ENCODE data around the gene INVS. TPM values are rescaled to one million over a fixed set of nuclear protein-coding genes. Genes with fewer than 3 reads are reported as not detected.

Gene INVS
- total and polyA plus RNA-seq, 2 of the 13 experiments (the other 11 are each of a cell fraction or from before 2014, with no cell fraction given), result 11.3 to 16.3 TPM

DNA sequence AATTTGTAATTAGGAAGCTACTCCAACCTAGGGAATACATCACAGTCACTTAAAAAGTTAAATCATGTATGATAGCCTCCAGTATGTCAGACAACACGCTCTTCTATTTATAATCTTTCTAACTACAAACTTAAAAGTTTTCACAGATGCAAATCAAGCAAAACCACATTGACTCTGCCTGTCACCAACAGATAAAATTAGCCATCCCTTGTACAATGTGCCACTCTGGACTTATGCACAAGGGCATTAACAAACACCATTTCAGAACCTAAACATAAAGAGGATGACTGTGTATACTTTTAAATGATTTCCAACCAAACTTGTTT, 15.0 kb upstream of the INVS start (continued):
- no peak for TF ChIP-seq U2AF1 (optimal IDR thresholded peaks at IDR 0.05; ENCODE audit: low read depth, low read length)
- TF ChIP-seq ZNF788 (CRISPR knock-in tag; IDR thresholded peaks at IDR 0.05; ENCODE audit: borderline replicate concordance), result no peak
- no peak for TF ChIP-seq ATF7-NPFF (CRISPR knock-in tag; IDR thresholded peaks at IDR 0.05; ENCODE audit: low read depth)
- no peak for TF ChIP-seq PCBP1 (IDR thresholded peaks at IDR 0.05; ENCODE audit: borderline replicate concordance, low read depth, low read length)

DNA sequence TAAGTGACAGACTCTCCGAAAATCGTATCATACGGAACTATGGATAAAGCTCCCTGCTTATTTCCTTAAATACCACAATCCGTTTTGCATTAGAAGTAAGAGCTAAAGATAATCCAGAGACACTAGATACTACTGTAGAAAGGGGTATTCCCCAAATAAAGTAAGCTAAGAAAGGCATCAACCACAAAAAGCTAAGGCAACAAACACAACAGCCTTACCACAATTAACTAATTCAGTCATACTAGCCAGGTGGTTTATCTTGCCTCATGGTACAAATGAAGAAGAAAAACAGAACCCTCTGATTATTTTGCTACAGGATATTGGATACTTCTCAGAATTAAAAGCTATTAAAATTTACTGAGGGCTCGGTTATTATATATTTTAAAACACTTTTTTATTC, 14.3 kb upstream of the INVS start:
- peaks cover 3% of the 10 kb centered on the region; the same call in 1 of the 2 replicates for H4K20me1 ChIP-seq (ENCODE audit: insufficient read depth, low read length)
- CTCF ChIA-PET (ENCODE audit: low intra/inter-chr PET ratio, low total read pairs), result no interaction called here
- TF ChIP-seq SMYD3 (CRISPR knock-in tag; IDR thresholded peaks at IDR 0.05), result no peak
- no peak for TF ChIP-seq FOXK2 (IDR thresholded peaks at IDR 0.05)
- TF ChIP-seq RBAK (CRISPR knock-in tag; IDR thresholded peaks at IDR 0.05), result no peak
- TF ChIP-seq CCDC6 (CRISPR knock-in tag; IDR thresholded peaks at IDR 0.05), result no peak
- TF ChIP-seq, protein P1, sequence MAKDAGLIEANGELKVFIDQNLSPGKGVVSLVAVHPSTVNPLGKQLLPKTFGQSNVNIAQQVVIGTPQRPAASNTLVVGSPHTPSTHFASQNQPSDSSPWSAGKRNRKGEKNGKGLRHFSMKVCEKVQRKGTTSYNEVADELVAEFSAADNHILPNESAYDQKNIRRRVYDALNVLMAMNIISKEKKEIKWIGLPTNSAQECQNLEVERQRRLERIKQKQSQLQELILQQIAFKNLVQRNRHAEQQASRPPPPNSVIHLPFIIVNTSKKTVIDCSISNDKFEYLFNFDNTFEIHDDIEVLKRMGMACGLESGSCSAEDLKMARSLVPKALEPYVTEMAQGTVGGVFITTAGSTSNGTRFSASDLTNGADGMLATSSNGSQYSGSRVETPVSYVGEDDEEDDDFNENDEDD (CRISPR knock-in tag; IDR thresholded peaks at IDR 0.05; ENCODE audit: borderline replicate concordance), result no peak
- TF ChIP-seq, protein P2, sequence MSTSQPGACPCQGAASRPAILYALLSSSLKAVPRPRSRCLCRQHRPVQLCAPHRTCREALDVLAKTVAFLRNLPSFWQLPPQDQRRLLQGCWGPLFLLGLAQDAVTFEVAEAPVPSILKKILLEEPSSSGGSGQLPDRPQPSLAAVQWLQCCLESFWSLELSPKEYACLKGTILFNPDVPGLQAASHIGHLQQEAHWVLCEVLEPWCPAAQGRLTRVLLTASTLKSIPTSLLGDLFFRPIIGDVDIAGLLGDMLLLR (CRISPR knock-in tag; IDR thresholded peaks at IDR 0.05), result no peak
- TF ChIP-seq, protein P3, sequence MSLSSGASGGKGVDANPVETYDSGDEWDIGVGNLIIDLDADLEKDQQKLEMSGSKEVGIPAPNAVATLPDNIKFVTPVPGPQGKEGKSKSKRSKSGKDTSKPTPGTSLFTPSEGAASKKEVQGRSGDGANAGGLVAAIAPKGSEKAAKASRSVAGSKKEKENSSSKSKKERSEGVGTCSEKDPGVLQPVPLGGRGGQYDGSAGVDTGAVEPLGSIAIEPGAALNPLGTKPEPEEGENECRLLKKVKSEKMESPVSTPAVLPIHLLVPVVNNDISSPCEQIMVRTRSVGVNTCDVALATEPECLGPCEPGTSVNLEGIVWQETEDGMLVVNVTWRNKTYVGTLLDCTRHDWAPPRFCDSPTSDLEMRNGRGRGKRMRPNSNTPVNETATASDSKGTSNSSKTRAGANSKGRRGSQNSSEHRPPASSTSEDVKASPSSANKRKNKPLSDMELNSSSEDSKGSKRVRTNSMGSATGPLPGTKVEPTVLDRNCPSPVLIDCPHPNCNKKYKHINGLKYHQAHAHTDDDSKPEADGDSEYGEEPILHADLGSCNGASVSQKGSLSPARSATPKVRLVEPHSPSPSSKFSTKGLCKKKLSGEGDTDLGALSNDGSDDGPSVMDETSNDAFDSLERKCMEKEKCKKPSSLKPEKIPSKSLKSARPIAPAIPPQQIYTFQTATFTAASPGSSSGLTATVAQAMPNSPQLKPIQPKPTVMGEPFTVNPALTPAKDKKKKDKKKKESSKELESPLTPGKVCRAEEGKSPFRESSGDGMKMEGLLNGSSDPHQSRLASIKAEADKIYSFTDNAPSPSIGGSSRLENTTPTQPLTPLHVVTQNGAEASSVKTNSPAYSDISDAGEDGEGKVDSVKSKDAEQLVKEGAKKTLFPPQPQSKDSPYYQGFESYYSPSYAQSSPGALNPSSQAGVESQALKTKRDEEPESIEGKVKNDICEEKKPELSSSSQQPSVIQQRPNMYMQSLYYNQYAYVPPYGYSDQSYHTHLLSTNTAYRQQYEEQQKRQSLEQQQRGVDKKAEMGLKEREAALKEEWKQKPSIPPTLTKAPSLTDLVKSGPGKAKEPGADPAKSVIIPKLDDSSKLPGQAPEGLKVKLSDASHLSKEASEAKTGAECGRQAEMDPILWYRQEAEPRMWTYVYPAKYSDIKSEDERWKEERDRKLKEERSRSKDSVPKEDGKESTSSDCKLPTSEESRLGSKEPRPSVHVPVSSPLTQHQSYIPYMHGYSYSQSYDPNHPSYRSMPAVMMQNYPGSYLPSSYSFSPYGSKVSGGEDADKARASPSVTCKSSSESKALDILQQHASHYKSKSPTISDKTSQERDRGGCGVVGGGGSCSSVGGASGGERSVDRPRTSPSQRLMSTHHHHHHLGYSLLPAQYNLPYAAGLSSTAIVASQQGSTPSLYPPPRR (CRISPR knock-in tag; IDR thresholded peaks at IDR 0.05; ENCODE audit: borderline replicate concordance), result no peak
- TF ChIP-seq, protein P4, sequence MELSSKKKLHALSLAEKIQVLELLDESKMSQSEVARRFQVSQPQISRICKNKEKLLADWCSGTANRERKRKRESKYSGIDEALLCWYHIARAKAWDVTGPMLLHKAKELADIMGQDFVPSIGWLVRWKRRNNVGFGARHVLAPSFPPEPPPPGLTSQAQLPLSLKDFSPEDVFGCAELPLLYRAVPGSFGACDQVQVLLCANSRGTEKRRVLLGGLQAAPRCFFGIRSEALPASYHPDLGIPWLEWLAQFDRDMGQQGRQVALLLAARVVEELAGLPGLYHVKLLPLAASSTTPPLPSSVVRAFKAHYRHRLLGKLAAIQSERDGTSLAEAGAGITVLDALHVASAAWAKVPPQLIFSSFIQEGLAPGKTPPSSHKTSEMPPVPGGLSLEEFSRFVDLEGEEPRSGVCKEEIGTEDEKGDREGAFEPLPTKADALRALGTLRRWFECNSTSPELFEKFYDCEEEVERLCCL (CRISPR knock-in tag; IDR thresholded peaks at IDR 0.05; ENCODE audit: borderline replicate concordance), result no peak
- no peak for TF ChIP-seq ZNF879 (CRISPR knock-in tag; IDR thresholded peaks at IDR 0.05)
- no peak for TF ChIP-seq SPEN (CRISPR knock-in tag; IDR thresholded peaks at IDR 0.05; ENCODE audit: low read depth)

More for the DNA sequence above, 14.3 kb upstream of the INVS start:
- Histone ChIP-seq H3K9me3 (ENCODE audit: low read length) (no peaks in the 10 kb centered on the region), H2AFZ (ENCODE audit: low read length) (no peak overlapping the region), H3K27me3 (ENCODE audit: control insufficient read depth in 1 of 2, insufficient read depth in 2 of 2, low read length in 2 of 2) (no peaks in the 10 kb centered on the region), H3K4me1 (ENCODE audit: insufficient read depth, low read length) (no peaks in the 10 kb centered on the region; the same call in 1 of the 2 replicates), H3K27ac (ENCODE audit: extremely low read length, insufficient read depth, low read length) (no peak overlapping the region), H3K9ac (ENCODE audit: insufficient read depth, low read depth, low read length) (no peak overlapping the region), H3K79me2 (ENCODE audit: insufficient read depth, low read length) (peaks cover 80% of the 10 kb centered on the region), H3K36me3 (replicated peaks in 1 of 2; ENCODE audit: control insufficient read depth in 1 of 2, insufficient read depth in 2 of 2, low read length in 2 of 2) (no peaks in the 10 kb centered on the region), H3K4me2 (ENCODE audit: low read depth, low read length) (no peak overlapping the region), H3K4me3 (replicated peaks in 1 of 3; ENCODE audit: insufficient read depth in 1 of 3, low read depth in 2 of 3, low read length in 3 of 3) (no peak overlapping the region)
- ATAC-seq (no peak), FAIRE-seq (no peak), DNase-seq (ENCODE audit: low spot score) (no peak)
- BruUV-seq (replicated peaks), result no TSS peak
- POLR2A ChIA-PET, result no interaction called here
- in situ Hi-C loops (cut with HindIII; ENCODE audit: extremely low pct_ligation_motif_present, low pct_unique_long_range_greater_than_20kb) (no loop called here), intact Hi-C loops (cut with micrococcal nuclease; ENCODE audit: unreplicated experiment) (no loop called here)
- 97% methylated on average over 5 of the region's 5 CpGs for WGBS (ENCODE audit: low lambda C conversion rate)

Measured in HepG2 (cell line).